NCI-H446 treated with DMSO at 0.1 percent for 48 hours (cell line): ENCODE data around the gene TNKS1BP1.

Experiments
- DNase-seq: peaks from one replicate; lab custom pipeline; 2025; lab: John Stamatoyannopoulos, UW

TNKS1BP1 gene

DNA sequence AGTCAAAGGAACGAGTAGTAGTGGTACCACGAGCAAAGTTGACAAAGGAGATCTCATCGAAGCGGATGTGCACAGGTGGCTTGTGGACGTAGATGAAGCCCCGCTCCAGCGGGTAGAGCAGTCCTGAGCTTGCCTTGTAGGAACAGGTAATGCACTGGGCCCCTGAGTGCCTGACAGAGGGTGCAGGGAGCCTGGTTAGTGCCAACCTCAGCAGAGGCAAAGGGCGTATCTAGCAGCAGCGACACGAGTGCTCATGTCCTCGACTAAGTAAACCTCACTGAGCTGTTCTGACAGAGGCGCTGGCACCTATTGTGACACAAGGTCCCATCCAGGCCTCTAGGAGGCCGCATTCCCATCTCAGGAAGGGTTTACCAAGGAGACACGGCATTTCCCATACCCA lies 7.0 kb upstream of the TNKS1BP1 start:
- DNase-seq = no peak

DNA sequence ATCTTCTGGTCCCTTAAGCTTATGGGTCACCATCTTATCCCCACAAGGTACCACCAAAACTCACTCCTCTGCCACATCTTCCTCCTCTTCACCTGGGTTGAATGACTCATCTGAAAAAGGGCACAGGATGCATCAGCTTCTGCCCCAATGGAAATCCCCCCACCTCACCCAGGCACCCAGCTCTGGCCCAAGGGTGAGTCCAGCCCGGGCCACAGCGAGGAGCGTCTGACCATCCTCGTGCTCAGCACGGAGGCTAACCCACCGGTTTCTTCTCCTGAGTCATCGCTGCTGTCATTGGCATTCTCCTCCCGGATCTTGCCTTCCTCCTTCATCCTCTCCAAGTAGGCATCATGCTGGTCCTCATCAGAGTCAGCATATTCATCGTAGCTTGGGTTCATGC lies 5.3 kb upstream of the TNKS1BP1 start:
- DNase-seq = no peak

DNA sequence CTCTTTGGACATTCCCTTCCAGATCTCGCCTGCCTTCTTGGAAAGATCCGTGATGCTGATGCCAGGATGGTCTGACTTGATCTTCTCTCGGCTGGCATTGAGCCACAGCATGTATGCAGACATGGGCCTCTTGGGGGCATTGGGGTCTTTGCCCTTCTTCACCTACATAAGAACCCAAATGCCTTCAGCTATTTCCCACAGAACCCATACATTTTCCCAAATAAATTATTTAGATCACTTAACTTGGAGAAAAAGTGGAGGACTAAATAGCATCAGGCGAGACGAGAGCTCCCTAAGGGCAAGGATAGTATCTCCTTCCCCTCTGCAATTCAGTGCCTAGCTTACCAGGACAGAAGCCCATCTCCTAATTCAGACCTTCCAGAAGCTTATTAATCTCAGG lies 3.0 kb upstream of the TNKS1BP1 start:
- no peak for DNase-seq

DNA sequence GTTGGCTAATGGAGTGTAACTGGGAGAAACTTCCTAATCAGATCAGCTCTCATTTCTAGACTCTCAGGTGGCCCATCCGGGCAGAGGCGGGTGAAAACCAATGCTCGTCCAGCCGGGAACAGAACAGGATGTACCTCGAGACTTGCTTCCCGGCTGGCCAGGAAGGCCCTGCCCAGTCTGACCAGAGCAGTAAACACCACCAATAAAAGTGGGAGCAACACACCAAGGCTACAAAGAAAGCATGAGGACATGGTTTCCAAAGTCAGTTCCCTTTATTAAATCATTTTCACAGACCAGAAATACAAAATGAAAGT lies 940 bp upstream of the TNKS1BP1 start:
- no peak for DNase-seq

DNA sequence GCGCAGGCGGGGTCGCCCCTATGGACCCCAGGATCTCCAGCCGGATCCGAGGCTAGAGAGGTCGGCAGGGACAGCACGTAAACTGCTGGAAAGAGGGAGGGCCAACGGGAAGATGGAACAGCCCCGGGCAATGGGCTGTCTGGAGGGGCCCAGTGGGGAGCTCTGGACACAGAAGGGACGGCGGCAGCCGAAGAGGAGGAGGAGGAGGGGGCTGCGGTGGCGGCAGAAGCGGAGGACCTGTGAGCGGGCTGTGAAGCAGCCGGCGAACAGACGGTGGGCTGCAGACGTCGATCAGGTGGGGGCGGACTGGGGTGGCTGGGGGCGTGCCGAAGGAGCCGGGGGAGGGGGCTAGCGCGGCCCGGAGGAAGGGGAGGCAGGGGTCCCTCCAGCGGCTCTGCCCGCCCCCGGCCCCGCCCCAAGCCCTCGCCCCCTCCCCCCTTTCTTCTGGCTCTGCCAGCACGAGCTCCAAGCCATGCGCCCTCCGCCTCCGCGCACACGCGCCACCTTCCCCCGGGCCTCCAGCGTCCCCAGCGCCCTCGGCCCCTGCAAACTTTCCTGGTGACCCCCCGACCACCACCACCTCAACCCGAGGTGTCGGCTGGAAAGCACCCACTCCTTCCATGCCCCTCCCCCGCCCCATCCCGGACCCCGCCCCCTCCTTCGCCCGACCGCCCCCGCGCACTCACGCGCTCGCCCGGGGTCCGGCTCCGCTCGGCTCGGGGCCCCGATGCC lies 432 bp downstream of the TNKS1BP1 start:
- no peak for DNase-seq

DNA sequence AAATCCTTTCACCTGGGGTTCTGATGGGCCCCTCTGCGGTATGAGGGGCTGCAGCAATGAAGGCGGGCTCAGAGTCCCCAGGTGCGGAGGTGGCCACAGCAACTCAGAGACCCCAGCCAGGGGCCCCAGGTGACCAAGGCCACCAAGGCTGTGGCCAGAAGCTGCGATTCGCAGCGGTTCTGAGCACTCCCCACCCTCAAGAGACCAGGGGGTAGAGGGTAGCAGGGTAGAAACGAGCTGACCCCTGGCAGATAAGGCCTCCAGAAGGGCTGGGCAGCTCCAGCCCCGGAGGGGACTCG lies 948 bp downstream of the TNKS1BP1 start:
- no peak for DNase-seq

- no peak for DNase-seq
These were observed 1.4 kb downstream of the TNKS1BP1 start for GRCh38 chr11:57323167-57323854.

DNA sequence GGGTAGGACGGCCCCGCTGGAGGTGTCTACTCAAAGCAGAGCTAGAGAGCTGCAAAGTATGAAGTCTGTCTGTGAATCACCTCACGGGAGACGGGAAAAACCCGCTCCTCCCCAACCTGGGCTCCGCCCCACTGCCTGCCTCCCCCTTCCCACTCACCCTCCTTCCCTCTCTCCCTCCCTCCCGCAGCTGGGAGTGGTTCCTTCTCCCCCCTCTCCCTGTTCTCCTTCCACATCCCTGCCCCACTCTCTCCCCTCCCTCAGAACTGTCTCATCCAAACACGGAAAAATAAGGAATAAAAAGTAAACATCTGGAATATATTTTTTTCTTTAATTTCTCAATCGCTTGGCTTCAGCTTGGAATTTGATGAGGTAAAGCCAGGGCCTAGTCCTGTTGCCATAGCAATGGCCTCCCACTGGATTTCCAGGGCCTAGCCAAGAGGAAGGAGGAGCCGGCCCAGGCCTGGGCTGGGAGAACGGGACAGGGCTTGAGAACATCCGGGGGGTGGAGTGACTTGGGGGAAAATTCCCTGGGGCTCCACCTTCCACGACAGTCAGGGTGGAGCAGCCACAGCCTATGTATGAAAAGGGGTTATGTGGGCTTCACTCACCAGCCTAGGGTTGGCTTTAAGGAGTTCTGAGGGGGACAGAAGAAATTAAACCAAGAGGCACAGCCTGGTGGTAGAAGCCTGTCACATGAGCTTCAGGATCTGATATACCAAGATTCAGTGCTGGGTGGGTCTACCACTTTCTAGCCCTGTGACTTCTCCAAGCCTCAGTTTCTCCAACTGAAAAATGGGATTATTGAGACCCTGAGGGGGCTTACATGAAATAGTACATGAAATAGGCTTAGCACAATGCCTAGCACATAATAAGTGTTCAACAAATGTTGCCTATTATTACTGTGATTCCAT lies 2.2 kb downstream of the TNKS1BP1 start:
- peak; percentile 76 for DNase-seq

DNA sequence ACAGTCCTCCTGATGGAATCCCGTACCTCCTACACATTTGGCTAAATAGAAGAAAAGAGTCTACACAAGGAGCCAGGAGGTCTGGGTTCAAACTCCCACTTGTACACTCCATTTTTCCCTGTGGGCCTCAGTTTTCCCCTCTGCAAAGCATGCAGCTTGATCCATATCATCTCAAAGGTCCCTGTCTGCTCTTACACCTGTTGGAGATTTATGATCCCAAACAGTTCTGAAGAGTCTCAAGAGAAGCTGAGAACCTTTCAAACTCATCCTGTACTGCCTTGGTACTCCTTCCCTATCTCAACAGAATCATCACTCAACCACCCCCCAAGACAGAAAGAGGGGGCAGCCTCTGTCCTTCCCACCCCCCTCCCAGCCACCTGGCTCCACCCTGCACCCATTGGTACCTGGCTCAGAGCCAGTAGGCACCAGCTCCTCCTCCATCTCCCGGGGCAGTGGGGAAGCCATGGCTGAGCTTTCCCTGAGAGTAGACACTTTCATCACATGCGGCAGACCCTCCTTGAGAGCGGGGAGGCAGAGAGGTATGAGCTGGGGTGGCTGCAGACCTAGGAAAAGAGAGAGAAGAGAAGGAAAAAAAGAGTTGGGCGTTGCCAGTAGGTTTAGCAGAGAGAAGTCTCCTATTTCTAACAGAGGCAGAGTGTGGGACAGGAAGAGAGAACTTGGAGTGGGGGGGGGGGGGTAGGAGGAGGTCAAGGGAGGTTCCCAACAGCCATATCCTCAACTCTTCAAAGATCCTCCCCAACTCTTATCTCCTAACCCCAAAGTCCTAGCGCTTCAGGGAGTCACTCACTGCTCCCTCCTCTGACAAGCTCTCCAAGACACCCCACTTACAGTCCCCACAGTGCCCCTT lies 3.1 kb downstream of the TNKS1BP1 start:
- no peak for DNase-seq

- no peak for DNase-seq
These were observed 3.9 kb downstream of the TNKS1BP1 start for GRCh38 chr11:57320719-57321387.

- no peak for DNase-seq
These were observed 4.6 kb downstream of the TNKS1BP1 start for GRCh38 chr11:57320067-57320718.

DNA sequence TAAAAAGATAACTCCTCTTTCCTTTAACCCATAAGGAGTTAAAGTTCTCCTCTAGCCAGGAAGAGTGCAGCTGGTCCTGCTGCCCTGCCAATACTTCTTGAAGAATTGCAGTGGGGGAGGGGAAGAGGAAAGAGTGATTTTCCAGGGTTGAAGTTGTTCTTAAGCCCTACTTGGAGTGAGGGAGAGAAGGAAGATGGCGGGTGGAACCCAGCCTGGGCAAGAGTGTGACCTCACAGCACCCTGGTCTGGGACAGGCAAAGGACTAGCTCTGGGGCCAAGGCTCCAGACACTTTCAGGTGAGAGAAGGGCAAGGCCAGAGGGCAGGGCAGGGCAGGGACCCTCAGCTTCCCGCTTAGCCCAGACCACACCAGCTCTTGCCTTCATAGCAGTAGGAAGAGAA lies 6.6 kb downstream of the TNKS1BP1 start:
- DNase-seq = no peak

DNA sequence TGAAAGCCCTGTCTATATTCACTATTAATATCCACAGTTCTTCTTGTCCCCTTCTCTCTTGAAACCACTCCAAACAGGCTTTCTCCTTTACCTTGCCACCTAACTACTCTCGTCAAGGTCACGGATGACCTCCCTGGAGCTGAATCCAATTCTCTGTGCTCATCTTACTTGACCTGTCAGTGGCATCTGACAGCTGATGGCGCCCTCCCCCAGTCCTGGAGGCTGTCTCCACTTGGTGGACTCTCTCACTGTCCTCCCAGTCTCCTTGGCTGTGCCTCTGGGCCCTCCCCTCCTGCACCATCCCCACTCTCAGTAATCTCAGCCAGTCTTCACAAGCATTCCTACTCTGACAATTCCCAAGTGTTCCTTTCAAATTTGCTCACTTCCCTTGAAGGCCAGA lies 8.7 kb downstream of the TNKS1BP1 start:
- no peak for DNase-seq

DNA sequence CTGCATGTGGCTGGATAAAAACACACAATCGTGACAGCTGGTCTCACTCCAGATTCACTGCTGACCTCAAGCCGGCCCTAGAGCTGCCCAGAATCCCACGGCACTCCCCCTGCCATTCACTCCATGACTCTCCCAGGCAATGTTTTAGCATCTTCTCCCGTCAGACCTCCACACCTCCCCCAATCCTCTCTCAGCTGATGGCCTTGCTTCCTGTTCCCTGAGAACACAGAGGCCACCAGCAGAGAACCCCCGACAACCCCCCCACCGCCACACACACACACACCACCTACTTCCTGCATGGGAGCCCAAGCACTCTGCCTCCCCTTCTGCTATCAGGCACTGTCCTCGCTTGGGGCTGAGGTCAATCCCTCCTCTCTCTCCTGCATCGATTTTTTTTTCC lies 9.3 kb downstream of the TNKS1BP1 start:
- DNase-seq = no peak

DNA sequence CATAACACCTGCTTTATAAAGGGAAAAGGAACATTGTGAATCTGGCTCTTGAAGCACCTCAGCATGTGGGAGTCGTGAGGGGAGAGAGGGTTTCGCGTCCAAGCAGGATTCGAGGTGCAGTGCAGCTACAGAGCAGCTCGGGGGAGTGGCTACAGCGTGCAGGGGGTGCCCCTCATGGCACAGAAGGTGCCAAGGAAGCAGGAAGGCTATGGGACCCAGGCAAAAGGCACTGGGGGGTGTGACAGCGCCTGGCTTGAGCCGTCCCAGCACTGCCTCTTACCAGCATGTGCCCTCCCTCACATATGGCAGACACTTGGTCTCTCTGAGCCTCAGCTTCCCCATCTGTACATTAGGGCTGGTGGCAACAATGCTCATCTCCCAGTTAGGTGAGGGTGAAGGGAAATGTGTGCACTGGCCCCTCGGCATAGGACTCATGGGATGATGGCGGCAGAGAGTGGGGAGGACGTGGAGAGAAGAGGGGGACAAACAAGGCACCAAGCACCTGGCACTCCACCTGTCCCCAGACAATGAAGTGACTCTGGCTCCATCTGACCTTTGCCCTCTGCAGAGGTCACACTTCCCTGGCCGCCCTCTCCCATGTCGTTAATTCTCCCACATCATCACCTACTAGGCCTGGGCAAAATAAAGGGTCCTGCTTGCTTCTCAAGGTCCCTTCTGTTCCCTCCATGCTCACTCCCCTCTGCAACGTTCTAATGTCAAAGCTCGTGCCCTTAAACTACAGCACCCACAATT lies 10.4 kb downstream of the TNKS1BP1 start:
- DNase-seq = no peak

- no peak for DNase-seq
These were observed 11.0 kb downstream of the TNKS1BP1 start for GRCh38 chr11:57313788-57314135.

DNA sequence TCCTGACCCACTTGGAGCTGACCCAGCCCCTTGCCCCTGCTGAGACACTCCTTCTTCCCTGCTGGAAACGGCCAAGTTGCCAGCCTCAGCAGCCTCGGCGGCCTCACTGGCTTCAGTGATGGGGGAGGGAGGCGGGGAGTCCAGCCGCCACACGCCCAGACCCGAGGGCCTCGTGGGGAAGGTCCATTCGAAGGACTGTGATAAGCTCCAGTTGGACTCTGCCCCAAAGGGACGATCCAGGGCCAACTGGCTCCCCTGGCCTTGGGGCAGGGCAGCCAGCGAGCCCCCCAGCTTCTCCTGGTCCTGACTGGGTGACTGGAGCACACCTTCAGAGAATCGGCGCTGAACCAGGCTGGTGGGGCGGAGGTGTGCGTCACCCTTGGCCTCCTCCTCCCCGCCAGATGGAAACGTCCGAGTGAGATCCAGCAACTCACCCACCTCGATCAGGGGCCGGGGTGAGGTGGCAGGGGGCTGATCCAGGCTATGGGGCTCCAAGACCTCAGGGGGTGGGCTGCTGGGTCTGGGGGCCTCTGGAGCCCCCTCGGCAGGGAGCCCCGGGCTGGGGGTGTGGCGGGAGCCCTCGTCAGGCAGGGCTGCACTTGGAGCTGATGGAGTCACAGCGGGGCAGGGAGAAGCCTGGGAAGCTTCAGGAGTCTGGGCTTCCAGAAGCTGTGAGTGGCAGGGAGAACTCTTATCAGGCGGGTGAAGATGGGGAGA lies 11.5 kb downstream of the TNKS1BP1 start:
- DNase-seq = no peak

- no peak for DNase-seq
These were observed 12.2 kb downstream of the TNKS1BP1 start for GRCh38 chr11:57312511-57313021.

- DNase-seq = peak; percentile 87
These were observed 13.4 kb downstream of the TNKS1BP1 start for GRCh38 chr11:57311109-57311936.
